ENCODE results near the gene PTPRD.

DNA sequence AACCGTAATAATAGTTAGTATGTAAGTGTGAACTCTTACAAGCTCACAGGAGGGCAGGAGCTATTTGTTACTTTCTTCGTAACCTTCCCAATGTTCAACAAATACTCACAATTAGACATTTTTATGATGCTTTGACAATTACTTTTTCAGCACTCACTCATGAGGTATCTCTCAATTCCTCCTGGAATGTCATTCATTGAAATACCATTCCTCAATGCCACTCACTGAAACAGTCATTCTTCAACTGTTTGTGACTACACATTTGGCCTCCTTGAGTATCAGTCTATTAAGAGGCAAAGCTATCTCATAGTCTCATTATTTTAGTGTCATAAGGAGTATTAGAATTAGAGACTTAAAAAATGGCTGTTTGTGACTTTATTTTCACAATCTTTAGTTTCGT is 2079.1 kb downstream of the PTPRD start:
- TF ChIP-seq, protein P1, sequence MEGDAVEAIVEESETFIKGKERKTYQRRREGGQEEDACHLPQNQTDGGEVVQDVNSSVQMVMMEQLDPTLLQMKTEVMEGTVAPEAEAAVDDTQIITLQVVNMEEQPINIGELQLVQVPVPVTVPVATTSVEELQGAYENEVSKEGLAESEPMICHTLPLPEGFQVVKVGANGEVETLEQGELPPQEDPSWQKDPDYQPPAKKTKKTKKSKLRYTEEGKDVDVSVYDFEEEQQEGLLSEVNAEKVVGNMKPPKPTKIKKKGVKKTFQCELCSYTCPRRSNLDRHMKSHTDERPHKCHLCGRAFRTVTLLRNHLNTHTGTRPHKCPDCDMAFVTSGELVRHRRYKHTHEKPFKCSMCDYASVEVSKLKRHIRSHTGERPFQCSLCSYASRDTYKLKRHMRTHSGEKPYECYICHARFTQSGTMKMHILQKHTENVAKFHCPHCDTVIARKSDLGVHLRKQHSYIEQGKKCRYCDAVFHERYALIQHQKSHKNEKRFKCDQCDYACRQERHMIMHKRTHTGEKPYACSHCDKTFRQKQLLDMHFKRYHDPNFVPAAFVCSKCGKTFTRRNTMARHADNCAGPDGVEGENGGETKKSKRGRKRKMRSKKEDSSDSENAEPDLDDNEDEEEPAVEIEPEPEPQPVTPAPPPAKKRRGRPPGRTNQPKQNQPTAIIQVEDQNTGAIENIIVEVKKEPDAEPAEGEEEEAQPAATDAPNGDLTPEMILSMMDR (IDR thresholded peaks at IDR 0.05) = no peak
- TF ChIP-seq EZH2 (IDR thresholded peaks at IDR 0.05; ENCODE audit: borderline replicate concordance, insufficient read depth, low read depth, low read length, poor library complexity, severe bottlenecking) = no peak

Measured in B cell (primary cell).